ENCODE results near the gene NRXN3.

DNA sequence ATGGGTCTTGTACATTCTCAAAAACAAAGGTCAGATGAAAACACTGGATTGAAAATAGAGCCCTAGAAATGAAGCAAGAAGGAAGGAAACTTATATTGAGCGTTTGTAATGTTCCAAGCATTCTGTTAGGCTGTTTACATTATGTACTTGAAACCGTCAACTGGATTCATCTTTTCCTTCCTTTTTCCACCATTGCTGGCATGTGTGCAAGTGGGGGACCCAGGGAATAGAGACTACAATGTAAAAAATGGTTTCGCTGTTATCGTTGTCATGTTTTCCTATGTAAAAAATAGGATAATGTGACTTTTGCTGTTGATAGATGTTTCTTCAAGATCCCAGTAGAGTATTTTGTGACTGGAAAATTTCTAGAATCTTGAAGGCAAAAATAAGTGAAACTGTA lies 913.2 kb downstream of the NRXN3 start:
- TF ChIP-seq, protein P1, sequence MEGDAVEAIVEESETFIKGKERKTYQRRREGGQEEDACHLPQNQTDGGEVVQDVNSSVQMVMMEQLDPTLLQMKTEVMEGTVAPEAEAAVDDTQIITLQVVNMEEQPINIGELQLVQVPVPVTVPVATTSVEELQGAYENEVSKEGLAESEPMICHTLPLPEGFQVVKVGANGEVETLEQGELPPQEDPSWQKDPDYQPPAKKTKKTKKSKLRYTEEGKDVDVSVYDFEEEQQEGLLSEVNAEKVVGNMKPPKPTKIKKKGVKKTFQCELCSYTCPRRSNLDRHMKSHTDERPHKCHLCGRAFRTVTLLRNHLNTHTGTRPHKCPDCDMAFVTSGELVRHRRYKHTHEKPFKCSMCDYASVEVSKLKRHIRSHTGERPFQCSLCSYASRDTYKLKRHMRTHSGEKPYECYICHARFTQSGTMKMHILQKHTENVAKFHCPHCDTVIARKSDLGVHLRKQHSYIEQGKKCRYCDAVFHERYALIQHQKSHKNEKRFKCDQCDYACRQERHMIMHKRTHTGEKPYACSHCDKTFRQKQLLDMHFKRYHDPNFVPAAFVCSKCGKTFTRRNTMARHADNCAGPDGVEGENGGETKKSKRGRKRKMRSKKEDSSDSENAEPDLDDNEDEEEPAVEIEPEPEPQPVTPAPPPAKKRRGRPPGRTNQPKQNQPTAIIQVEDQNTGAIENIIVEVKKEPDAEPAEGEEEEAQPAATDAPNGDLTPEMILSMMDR (conservative IDR thresholded peaks at IDR 0.05), result no peak
- no peak for TF ChIP-seq EZH2 (IDR thresholded peaks at IDR 0.05; ENCODE audit: low read depth)

All from PC-9 (cell line).